ENCODE data around the gene MUC3A.

MUC3A gene

GRCh38 chr7:100946111-100946510, 3.2 kb upstream of the MUC3A start:
- DNase-seq: no peak

GRCh38 chr7:100946766-100947365, 2.5 kb upstream of the MUC3A start:
- no peak for DNase-seq

- DNase-seq: no peak
These were observed 1.5 kb upstream of the MUC3A start for GRCh38 chr7:100947792-100948191.

GRCh38 chr7:100949933-100950443, 654 bp downstream of the MUC3A start:
- DNase-seq: no peak

GRCh38 chr7:100951172-100951571, 1.8 kb downstream of the MUC3A start:
- no peak for DNase-seq

- DNase-seq: no peak
These were observed 2.7 kb downstream of the MUC3A start for GRCh38 chr7:100951888-100952560.

- DNase-seq: no peak
These were observed 3.3 kb downstream of the MUC3A start for GRCh38 chr7:100952641-100953040.

- no peak for DNase-seq
These were observed 8.6 kb downstream of the MUC3A start for GRCh38 chr7:100957832-100958421.

GRCh38 chr7:100959894-100960293, 10.6 kb downstream of the MUC3A start:
- no peak for DNase-seq

GRCh38 chr7:100962537-100962936, 13.2 kb downstream of the MUC3A start:
- DNase-seq: no peak

- no peak for DNase-seq
These were observed 14.1 kb downstream of the MUC3A start for GRCh38 chr7:100963386-100963785.

GRCh38 chr7:100963874-100964273, 14.5 kb downstream of the MUC3A start:
- no peak for DNase-seq

GRCh38 chr7:100964630-100965029, 15.3 kb downstream of the MUC3A start:
- no peak for DNase-seq

- DNase-seq: no peak
These were observed 15.8 kb downstream of the MUC3A start for GRCh38 chr7:100965045-100965722.

GRCh38 chr7:100965723-100966541, 16.6 kb downstream of the MUC3A start:
- no peak for DNase-seq

GRCh38 chr7:100966542-100967291, 17.4 kb downstream of the MUC3A start:
- no peak for DNase-seq

- DNase-seq: no peak
These were observed 18.0 kb downstream of the MUC3A start for GRCh38 chr7:100967292-100967863.

GRCh38 chr7:100968031-100968430, 18.7 kb downstream of the MUC3A start:
- no peak for DNase-seq

- no peak for DNase-seq
These were observed 19.3 kb downstream of the MUC3A start for GRCh38 chr7:100968650-100969049.

GRCh38 chr7:100969066-100969615, 19.8 kb downstream of the MUC3A start, which contains the start of gene MUC12:
TSS of gene MUC12 (plus strand) at chr7:100969565. CDS start at chr7:100969623, 58 bp downstream.
- DNase-seq: no peak
